DND-41 (cell line): Measurements from ENCODE around the gene OCIAD2.

ENCODE experiments used
- ATAC-seq: fragments of 200-7000 bp; cut with Tn5 transposase; 3 replicates; pipeline ENCODE4 v1.9.1; 2021; ENCODE audit warnings: low read depth; ENCODE audit not compliant: insufficient read depth
- DNase-seq: peaks from one replicate; pipeline ENCODE4 v3.0.0-alpha.2; 2020
- H2AFZ ChIP-seq: 2 replicates; pipeline ENCODE4 v1.6.0; 2012; ENCODE audit warnings: low read depth, low read length
- H3K27ac ChIP-seq: 2 replicates; pipeline ENCODE4 v1.5.1; 2012; ENCODE audit warnings: low read length, inconsistent platforms
- H3K27me3 ChIP-seq: fragments of 200-600 bp; sonication (generic); 2 replicates; pipeline ENCODE4 v1.6.0; 2012; ENCODE audit warnings: low read length, mild to moderate bottlenecking, inconsistent platforms; ENCODE audit not compliant: insufficient read depth, poor library complexity
- H3K36me3 ChIP-seq: 2 replicates; pipeline ENCODE4 v1.5.1; 2012; ENCODE audit warnings: low read length, inconsistent platforms; ENCODE audit not compliant: insufficient read depth
- H3K4me1 ChIP-seq: 2 replicates; pipeline ENCODE4 v1.5.1; 2012; ENCODE audit warnings: mild to moderate bottlenecking, low read length; ENCODE audit not compliant: insufficient read depth
- H3K4me2 ChIP-seq: 2 replicates; pipeline ENCODE4 v1.6.0; 2012; ENCODE audit warnings: mild to moderate bottlenecking, moderate library complexity, low read length, inconsistent platforms; ENCODE audit not compliant: insufficient read depth
- H3K4me3 ChIP-seq, 2 experiments: fragments of 200-600 bp in 1 of 2; shearing (Covaris generic) in 1 of 2; 2 replicates each; pipeline ENCODE4 v1.5.1; 2012 to 2016; ENCODE audit warnings: inconsistent platforms in 2 of 2, low read length in 2 of 2, mild to moderate bottlenecking in 2 of 2, low read depth in 1 of 2, moderate library complexity in 1 of 2
- H3K79me2 ChIP-seq: 2 replicates; pipeline ENCODE4 v1.6.0; 2012; ENCODE audit warnings: low read length, inconsistent platforms; ENCODE audit not compliant: insufficient read depth
- H3K9ac ChIP-seq: 2 replicates; pipeline ENCODE4 v1.6.0; 2012; ENCODE audit warnings: low read depth, mild to moderate bottlenecking, inconsistent platforms, low read length, moderate library complexity
- H3K9me3 ChIP-seq: 2 replicates; pipeline ENCODE4 v1.5.1; 2012; ENCODE audit warnings: low read length, moderate library complexity, mild to moderate bottlenecking, inconsistent platforms; ENCODE audit not compliant: insufficient read depth, severe bottlenecking
- H4K20me1 ChIP-seq: 2 replicates; pipeline ENCODE4 v1.6.0; 2012; ENCODE audit warnings: low read length; ENCODE audit not compliant: insufficient read depth
- EZH2 ChIP-seq: IDR thresholded peaks from 3 replicates; pipeline ENCODE4 v1.6.1; 2012; ENCODE audit warnings: borderline replicate concordance, low read depth, mild to moderate bottlenecking, moderate library complexity, low read length, inconsistent platforms; ENCODE audit not compliant: severe bottlenecking
- TF ChIP-seq, protein P1 (sequence below): IDR thresholded peaks from 2 replicates; pipeline ENCODE4 v1.5.1; 2012; ENCODE audit warnings: borderline replicate concordance, low read length, moderate library complexity, mild to moderate bottlenecking; ENCODE audit not compliant: poor library complexity, severe bottlenecking; ENCODE audit errors: extremely low read depth

OCIAD2 gene

DNA sequence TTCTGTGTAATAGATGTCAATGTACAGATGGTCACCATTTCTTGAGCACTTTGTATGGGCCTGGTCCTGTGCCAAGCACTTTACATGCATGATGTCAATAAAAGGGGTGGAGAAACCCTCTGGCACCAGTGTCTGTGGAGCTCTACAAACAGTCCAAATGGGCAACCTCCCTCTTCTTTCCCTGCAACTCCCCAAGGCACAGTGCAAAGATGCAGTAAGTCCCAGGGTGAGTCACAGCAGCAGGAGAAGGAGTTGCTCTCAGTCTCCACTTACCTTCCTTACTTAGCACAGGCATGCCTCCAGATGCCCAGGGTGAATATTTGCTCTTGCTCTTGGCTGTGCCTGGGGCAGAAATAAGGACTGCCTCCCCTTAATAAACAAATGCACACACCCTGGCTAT is 4.3 kb downstream of the OCIAD2 start:
- no peak for DNase-seq
- Histone ChIP-seq H4K20me1 (no peaks in the 10 kb centered on the region), H3K27me3 (no peaks in the 10 kb centered on the region), H3K4me3 (no peak overlapping the region), H3K9ac (no peak overlapping the region), H3K36me3 (peaks cover 68% of the 10 kb centered on the region), H3K9me3 (no peaks in the 10 kb centered on the region), H2AFZ (no peak overlapping the region), H3K4me2 (no peak overlapping the region), H3K27ac (no peak overlapping the region), H3K4me1 (peaks cover 28% of the 10 kb centered on the region), H3K79me2 (peaks cover 26% of the 10 kb centered on the region)
- ATAC-seq: no peak
- no peak for TF ChIP-seq EZH2
- TF ChIP-seq, protein P1, sequence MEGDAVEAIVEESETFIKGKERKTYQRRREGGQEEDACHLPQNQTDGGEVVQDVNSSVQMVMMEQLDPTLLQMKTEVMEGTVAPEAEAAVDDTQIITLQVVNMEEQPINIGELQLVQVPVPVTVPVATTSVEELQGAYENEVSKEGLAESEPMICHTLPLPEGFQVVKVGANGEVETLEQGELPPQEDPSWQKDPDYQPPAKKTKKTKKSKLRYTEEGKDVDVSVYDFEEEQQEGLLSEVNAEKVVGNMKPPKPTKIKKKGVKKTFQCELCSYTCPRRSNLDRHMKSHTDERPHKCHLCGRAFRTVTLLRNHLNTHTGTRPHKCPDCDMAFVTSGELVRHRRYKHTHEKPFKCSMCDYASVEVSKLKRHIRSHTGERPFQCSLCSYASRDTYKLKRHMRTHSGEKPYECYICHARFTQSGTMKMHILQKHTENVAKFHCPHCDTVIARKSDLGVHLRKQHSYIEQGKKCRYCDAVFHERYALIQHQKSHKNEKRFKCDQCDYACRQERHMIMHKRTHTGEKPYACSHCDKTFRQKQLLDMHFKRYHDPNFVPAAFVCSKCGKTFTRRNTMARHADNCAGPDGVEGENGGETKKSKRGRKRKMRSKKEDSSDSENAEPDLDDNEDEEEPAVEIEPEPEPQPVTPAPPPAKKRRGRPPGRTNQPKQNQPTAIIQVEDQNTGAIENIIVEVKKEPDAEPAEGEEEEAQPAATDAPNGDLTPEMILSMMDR: no peak

DNA sequence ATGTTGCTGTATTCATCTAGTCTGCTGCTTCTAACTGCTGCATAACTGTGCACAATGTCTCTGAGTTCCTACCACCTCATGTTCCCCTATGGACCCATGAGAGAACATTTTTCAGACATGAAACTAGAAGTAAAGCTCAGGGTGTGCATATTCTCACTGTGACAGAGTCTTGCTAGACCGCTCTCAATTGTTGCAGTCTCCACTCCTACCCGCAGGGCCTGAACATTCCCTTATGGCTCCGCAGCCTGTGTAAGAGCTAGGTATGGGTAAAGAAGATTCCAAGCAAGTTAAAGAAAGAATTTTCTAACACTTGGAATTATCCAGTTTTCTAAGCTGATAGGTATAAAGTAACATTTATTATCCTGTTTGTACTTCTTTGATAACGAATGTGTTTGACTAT is 5.4 kb downstream of the OCIAD2 start:
- Histone ChIP-seq H3K27ac (no peak overlapping the region), H3K27me3 (no peaks in the 10 kb centered on the region), H3K9ac (no peak overlapping the region), H2AFZ (no peak overlapping the region), H3K36me3 (peaks cover 79% of the 10 kb centered on the region), H3K4me3 (no peak overlapping the region), H3K9me3 (no peaks in the 10 kb centered on the region), H4K20me1 (no peaks in the 10 kb centered on the region), H3K79me2 (peaks cover 20% of the 10 kb centered on the region), H3K4me1 (peaks cover 22% of the 10 kb centered on the region), H3K4me2 (no peak overlapping the region)
- ATAC-seq: no peak
- TF ChIP-seq, protein P1: no peak
- no peak for TF ChIP-seq EZH2
- DNase-seq: no peak

DNA sequence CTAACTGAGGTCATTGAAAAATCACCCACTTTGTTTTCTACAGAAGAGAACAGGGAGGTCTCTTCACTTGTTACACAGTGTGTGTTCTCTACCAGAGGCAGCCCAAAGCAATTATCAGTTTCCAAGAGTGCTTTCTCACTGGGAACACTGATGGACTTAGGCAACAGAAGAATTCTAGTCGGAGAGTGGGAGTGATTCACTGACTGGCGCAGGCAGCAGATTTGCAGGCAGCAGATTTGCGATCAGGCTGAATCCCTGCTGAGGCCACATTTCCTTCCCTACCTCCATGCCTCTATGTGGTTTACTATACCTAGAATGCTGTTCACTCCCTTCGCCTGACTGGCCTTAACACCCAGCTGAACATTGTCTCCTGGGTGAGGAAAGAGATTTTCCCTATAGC is 6.6 kb downstream of the OCIAD2 start:
- H2AFZ ChIP-seq: no peak overlapping the region
- no peak for ATAC-seq
- no peaks in the 10 kb centered on the region for H3K9me3 ChIP-seq
- no peak overlapping the region for H3K4me3 ChIP-seq
- H3K36me3 ChIP-seq: peaks cover 89% of the 10 kb centered on the region
- H3K79me2 ChIP-seq: peaks cover 7% of the 10 kb centered on the region
- no peaks in the 10 kb centered on the region for H3K27me3 ChIP-seq
- H4K20me1 ChIP-seq: no peaks in the 10 kb centered on the region
- DNase-seq: no peak
- H3K27ac ChIP-seq: no peak overlapping the region
- no peak overlapping the region for H3K4me2 ChIP-seq
- TF ChIP-seq EZH2: no peak
- TF ChIP-seq, protein P1: no peak
- peaks cover 10% of the 10 kb centered on the region for H3K4me1 ChIP-seq
- H3K9ac ChIP-seq: no peak overlapping the region

DNA sequence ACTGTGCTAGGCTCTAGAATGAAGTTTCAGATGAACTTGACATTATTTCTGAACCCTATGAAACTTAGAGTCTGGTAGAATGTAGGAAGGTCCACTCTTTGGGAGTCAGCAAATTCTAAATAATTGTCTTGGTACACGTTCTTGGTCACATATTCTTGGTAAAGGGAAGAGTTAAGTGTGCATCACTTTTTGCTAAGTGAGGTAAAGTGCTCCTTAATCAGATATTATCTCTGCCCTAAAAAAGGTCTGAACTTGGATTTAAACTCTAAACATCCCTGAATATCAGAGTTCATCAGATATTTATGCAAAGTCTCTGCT is 7.2 kb downstream of the OCIAD2 start:
- no peak for TF ChIP-seq EZH2
- TF ChIP-seq, protein P1: no peak
- ATAC-seq: no peak

More for the DNA sequence above, 7.2 kb downstream of the OCIAD2 start:
- Histone ChIP-seq H3K9me3 (no peaks in the 10 kb centered on the region), H3K9ac (no peak overlapping the region), H4K20me1 (no peaks in the 10 kb centered on the region), H3K27ac (no peak overlapping the region), H3K4me1 (peaks cover 5% of the 10 kb centered on the region; the same call in 1 of the 2 replicates), H3K4me2 (no peak overlapping the region), H3K27me3 (no peaks in the 10 kb centered on the region), H2AFZ (no peak overlapping the region), H3K4me3 (no peak overlapping the region), H3K79me2 (peaks cover 2% of the 10 kb centered on the region), H3K36me3 (peaks cover 89% of the 10 kb centered on the region)
- no peak for DNase-seq
